ENCODE data around the gene CARD9. TPM values are rescaled to one million over a fixed set of nuclear protein-coding genes. Genes with fewer than 3 reads are reported as not detected.
"Not testable (repeated sequence)": the region's sequence is repeated elsewhere in the genome, so short reads cannot be mapped to it uniquely, and the experiment has no call there.

The CARD9 gene
- total RNA-seq, 1 donor from 2014 or later, result not detected

DNA sequence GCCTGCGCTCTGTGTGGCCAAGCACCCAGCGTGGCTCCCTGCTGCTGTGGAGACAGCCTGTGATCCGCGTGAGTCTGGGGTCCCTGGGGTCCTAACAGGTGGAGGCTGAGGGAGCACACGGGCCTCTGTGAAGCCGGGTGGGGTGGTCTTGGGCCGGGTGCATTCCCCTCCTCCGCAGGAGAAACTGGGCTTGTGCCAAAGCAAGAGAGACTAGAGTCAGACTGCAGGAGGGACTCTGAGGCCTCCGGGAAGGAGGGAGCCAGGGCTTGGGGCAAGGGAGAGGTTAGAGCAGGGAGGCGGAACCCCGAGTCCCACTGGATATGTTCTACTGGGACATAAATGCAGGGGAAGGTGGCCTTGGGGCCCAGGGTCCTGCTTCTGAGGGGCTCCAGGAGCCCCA is 20.4 kb downstream of the CARD9 start:
- no peak for DNase-seq (ENCODE audit: low spot score)
- Histone ChIP-seq H3K9ac (no peak overlapping the region), H3K79me2 (ENCODE audit: low read depth) (no peaks in the 10 kb centered on the region), H3K4me1 (no peaks in the 10 kb centered on the region), H3K9me3 (ENCODE audit: low read depth) (no peaks in the 10 kb centered on the region), H4K20me1 (ENCODE audit: low read depth) (no peaks in the 10 kb centered on the region), H2AFZ (replicated peaks) (no peak overlapping the region), H3K27ac (no peak overlapping the region), H3K4me2 (no peak overlapping the region), H3K4me3 (no peak overlapping the region), H3K27me3 (no peaks in the 10 kb centered on the region), H3F3A (ENCODE audit: low read depth) (no peaks in the 10 kb centered on the region), H3K36me3 (no peaks in the 10 kb centered on the region)
- no peaks in the 10 kb centered on the region for H3K9me3 Mint-ChIP-seq
- H3K36me3 Mint-ChIP-seq, result no peaks in the 10 kb centered on the region
- no peak overlapping the region for H3K4me3 Mint-ChIP-seq
- no peak overlapping the region for H3K27ac Mint-ChIP-seq
- H3K27me3 Mint-ChIP-seq (ENCODE audit: insufficient read depth, low read depth), result peaks cover 2% of the 10 kb centered on the region
- H3K4me1 Mint-ChIP-seq, result no peaks in the 10 kb centered on the region
- TF ChIP-seq EZH2phosphoT487 (IDR thresholded peaks at IDR 0.05), result no peak
- TF ChIP-seq, protein P1, sequence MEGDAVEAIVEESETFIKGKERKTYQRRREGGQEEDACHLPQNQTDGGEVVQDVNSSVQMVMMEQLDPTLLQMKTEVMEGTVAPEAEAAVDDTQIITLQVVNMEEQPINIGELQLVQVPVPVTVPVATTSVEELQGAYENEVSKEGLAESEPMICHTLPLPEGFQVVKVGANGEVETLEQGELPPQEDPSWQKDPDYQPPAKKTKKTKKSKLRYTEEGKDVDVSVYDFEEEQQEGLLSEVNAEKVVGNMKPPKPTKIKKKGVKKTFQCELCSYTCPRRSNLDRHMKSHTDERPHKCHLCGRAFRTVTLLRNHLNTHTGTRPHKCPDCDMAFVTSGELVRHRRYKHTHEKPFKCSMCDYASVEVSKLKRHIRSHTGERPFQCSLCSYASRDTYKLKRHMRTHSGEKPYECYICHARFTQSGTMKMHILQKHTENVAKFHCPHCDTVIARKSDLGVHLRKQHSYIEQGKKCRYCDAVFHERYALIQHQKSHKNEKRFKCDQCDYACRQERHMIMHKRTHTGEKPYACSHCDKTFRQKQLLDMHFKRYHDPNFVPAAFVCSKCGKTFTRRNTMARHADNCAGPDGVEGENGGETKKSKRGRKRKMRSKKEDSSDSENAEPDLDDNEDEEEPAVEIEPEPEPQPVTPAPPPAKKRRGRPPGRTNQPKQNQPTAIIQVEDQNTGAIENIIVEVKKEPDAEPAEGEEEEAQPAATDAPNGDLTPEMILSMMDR (IDR thresholded peaks at IDR 0.05), result no peak
- no peak for TF ChIP-seq EZH2 (IDR thresholded peaks at IDR 0.05)

DNA sequence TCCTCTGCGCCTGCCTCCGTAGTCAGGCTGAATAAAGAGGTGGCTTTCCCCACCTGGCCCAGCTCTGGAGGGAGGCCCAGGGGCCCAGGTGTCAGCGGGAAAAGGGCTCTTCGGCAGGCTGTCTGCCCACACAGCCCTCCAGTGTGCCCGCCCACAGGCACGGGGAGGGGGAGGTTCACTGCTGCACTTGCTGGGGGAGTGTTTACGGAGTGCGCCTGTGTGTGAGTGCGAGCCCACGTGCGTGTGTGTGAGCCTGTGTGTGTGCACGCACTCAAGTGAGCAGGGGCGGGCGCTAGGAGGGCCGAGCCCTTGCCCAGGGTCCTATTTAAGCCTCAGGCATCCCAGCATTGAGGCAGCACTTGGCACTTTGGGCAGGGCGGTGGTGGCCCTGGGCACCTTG is 20.8 kb downstream of the CARD9 start:
- H3K9me3 Mint-ChIP-seq, result no peaks in the 10 kb centered on the region
- Histone ChIP-seq H3K4me1 (no peaks in the 10 kb centered on the region), H3F3A (ENCODE audit: low read depth) (no peaks in the 10 kb centered on the region), H3K79me2 (ENCODE audit: low read depth) (no peaks in the 10 kb centered on the region), H3K9ac (no peak overlapping the region), H3K36me3 (no peaks in the 10 kb centered on the region), H3K27ac (no peak overlapping the region), H3K4me3 (no peak overlapping the region), H3K9me3 (ENCODE audit: low read depth) (no peaks in the 10 kb centered on the region), H4K20me1 (ENCODE audit: low read depth) (no peaks in the 10 kb centered on the region), H3K4me2 (no peak overlapping the region), H3K27me3 (no peaks in the 10 kb centered on the region), H2AFZ (replicated peaks) (no peak overlapping the region)
- H3K36me3 Mint-ChIP-seq, result no peaks in the 10 kb centered on the region
- no peak for DNase-seq (ENCODE audit: low spot score)
- TF ChIP-seq, protein P1 (IDR thresholded peaks at IDR 0.05), result no peak
- TF ChIP-seq EZH2 (IDR thresholded peaks at IDR 0.05) (no peak), EZH2phosphoT487 (IDR thresholded peaks at IDR 0.05) (no peak)
- H3K27ac Mint-ChIP-seq, result no peak overlapping the region
- H3K27me3 Mint-ChIP-seq (ENCODE audit: insufficient read depth, low read depth), result peaks cover 2% of the 10 kb centered on the region
- H3K4me1 Mint-ChIP-seq, result no peaks in the 10 kb centered on the region
- no peak overlapping the region for H3K4me3 Mint-ChIP-seq

DNA sequence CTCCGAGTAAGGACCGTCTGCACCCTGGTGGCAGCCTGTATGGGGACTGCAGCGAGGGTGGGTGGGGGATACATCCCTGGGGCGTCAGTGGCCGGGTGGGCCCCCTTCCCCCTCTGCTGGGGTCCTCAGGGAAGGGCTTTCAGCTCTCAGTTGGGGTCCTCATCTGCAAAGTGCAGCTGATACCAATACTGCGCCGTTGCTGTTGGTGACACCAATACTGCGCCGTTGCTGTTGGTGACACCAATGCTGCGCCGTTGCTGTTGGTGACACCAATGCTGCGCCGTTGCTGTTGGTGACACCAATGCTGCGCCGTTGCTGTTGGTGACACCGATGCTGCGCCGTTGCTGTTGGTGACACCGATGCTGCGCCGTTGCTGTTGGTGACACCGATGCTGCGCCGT is 21.6 kb downstream of the CARD9 start:
- not testable (repeated sequence) for H3K9me3 ChIP-seq (ENCODE audit: low read depth); DNase-seq (ENCODE audit: low spot score); H3K4me2 ChIP-seq; H3K4me1 Mint-ChIP-seq; H3K27ac Mint-ChIP-seq; H3K27me3 Mint-ChIP-seq (ENCODE audit: insufficient read depth, low read depth); H3K4me3 ChIP-seq; H3F3A ChIP-seq (ENCODE audit: low read depth); H3K36me3 Mint-ChIP-seq; H3K36me3 ChIP-seq; H3K4me3 Mint-ChIP-seq; H3K79me2 ChIP-seq (ENCODE audit: low read depth); H4K20me1 ChIP-seq (ENCODE audit: low read depth); H3K9me3 Mint-ChIP-seq; H3K27ac ChIP-seq; H3K9ac ChIP-seq; H3K27me3 ChIP-seq; H3K4me1 ChIP-seq; H2AFZ ChIP-seq (replicated peaks)

DNA sequence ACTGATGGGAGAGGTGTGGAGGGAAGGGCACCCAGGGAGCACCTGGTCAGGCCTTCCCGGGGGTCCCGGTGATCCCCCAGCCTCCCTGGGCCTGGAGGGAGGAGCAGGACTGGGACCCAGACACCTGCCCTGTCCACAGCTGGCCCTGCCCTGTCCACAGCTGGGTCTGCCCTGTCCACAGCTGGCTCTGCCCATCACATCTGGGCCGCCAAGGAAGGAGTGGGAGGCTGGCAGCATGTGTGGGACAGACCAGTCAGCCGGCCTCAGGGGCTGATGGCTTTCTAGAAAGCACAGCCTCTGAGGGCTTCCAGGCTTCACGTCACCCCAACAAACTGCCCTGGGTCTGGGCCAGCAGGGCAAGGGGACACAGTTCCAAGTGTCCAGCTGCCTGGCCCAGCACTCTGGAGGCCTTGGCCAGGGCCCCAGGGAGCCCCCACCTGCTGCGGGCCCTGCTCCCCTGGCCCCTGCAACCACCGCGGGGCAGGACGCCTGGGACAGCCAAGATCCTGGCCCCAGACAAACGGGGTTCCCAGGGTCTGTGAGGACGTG is 22.1 kb downstream of the CARD9 start:
- Histone ChIP-seq H3K9me3 (ENCODE audit: low read depth) (no peaks in the 10 kb centered on the region), H3K27ac (no peak overlapping the region), H3K4me1 (peaks cover 3% of the 10 kb centered on the region), H3K36me3 (no peaks in the 10 kb centered on the region), H3F3A (ENCODE audit: low read depth) (peaks cover 1% of the 10 kb centered on the region), H3K27me3 (no peaks in the 10 kb centered on the region), H3K79me2 (ENCODE audit: low read depth) (no peaks in the 10 kb centered on the region), H3K4me3 (no peak overlapping the region), H2AFZ (replicated peaks) (no peak overlapping the region), H3K4me2 (no peak overlapping the region), H4K20me1 (ENCODE audit: low read depth) (no peaks in the 10 kb centered on the region), H3K9ac (no peak overlapping the region)
- TF ChIP-seq EZH2phosphoT487 (IDR thresholded peaks at IDR 0.05) (no peak), EZH2 (IDR thresholded peaks at IDR 0.05) (no peak)
- TF ChIP-seq, protein P1 (IDR thresholded peaks at IDR 0.05), result no peak
- Mint-ChIP-seq H3K27ac (no peak overlapping the region), H3K4me3 (no peak overlapping the region), H3K4me1 (no peaks in the 10 kb centered on the region), H3K36me3 (no peaks in the 10 kb centered on the region), H3K9me3 (no peaks in the 10 kb centered on the region), H3K27me3 (ENCODE audit: insufficient read depth, low read depth) (no peaks in the 10 kb centered on the region)
- no peak for DNase-seq (ENCODE audit: low spot score)

Measured in neural progenitor cell (in vitro differentiated cells).